ENCODE measurements around the gene BPI. TPM values are rescaled to one million over a fixed set of nuclear protein-coding genes. Genes with fewer than 3 reads are reported as not detected.

The BPI gene
- total RNA-seq, 1 experiment from 2014 or later: not detected

GRCh38 chr20:38340693-38341092, 36.7 kb downstream of the BPI start:
- H3K4me1 ChIP-seq (ENCODE audit: control insufficient read depth in 1 of 2, insufficient read depth in 2 of 2, low read length in 2 of 2): no peaks in the 10 kb centered on the region
- DNase-seq (ENCODE audit: low read depth, low spot score) (no peak), ATAC-seq (no peak)
- no peaks in the 10 kb centered on the region for H4K20me1 ChIP-seq (ENCODE audit: insufficient read depth)
- TF ChIP-seq EGR1 (IDR thresholded peaks at IDR 0.05; ENCODE audit: low read depth) (no peak), YY1 (IDR thresholded peaks at IDR 0.05; ENCODE audit: extremely low read depth, insufficient replicate concordance, low read depth, low read length) (no peak), ZFX (IDR thresholded peaks at IDR 0.05) (no peak), TCF7L2 (IDR thresholded peaks at IDR 0.05; ENCODE audit: borderline replicate concordance, extremely low read depth, insufficient read depth, insufficient read length) (no peak), MAX (IDR thresholded peaks at IDR 0.05) (no peak), POLR2AphosphoS5 (IDR thresholded peaks at IDR 0.05; ENCODE audit: low read depth, low read length) (no peak), REST (IDR thresholded peaks at IDR 0.05; ENCODE audit: low read depth) (no peak), ATF3 (IDR thresholded peaks at IDR 0.05) (no peak)
- H3K4me2 ChIP-seq (ENCODE audit: low read length): no peak overlapping the region
- no peak overlapping the region for H2AFZ ChIP-seq (ENCODE audit: low read depth, low read length, poor library complexity, severe bottlenecking)
- no peaks in the 10 kb centered on the region for H3K79me2 ChIP-seq (ENCODE audit: insufficient read depth, low read length)
- no peaks in the 10 kb centered on the region for H3K27me3 ChIP-seq (ENCODE audit: insufficient read depth, low read length)
- POLR2A ChIA-PET: no interaction called here
- peaks cover 10 to 17% of the 10 kb centered on the region in 2 experiments; a peak in 2 of 4 replicates for H3K9me3 ChIP-seq (ENCODE audit: control insufficient read depth in 1 of 2, insufficient read depth in 1 of 2, low read depth in 1 of 2, low read length in 2 of 2)
- H3K4me3 ChIP-seq (replicated peaks in 1 of 2; ENCODE audit: low read depth in 1 of 2, low read length in 2 of 2): no peak overlapping the region
- no peaks in the 10 kb centered on the region for H3K9me2 ChIP-seq (ENCODE audit: insufficient read depth)
- intact Hi-C loops (cut with micrococcal nuclease): no loop called here
- CTCF ChIA-PET: no interaction called here
- H3K36me3 ChIP-seq (ENCODE audit: control insufficient read depth in 1 of 2, insufficient read depth in 2 of 2, low read length in 2 of 2): no peaks in the 10 kb centered on the region
- no peak overlapping the region for H3K9ac ChIP-seq (ENCODE audit: low read length)
- H3K27ac ChIP-seq (ENCODE audit: low read depth, low read length): no peak overlapping the region
- RAD21 ChIA-PET (ENCODE audit: low non-redundant PET in 1 of 2, low total read pairs in 2 of 2, uncharacterized antibody in 2 of 2, unreplicated experiment in 2 of 2): no interaction called here
- no TSS peak for BruUV-seq (replicated peaks)
